Urinary bladder (tissue), 4 donors: ENCODE results near the gene HCFC1. TPM values are rescaled to one million over a fixed set of nuclear protein-coding genes. Genes with fewer than 3 reads are reported as not detected.

Experiments used
- DNase-seq: peaks from one replicate; pipeline ENCODE4 v3.0.0-alpha.2; 2015; ENCODE audit errors: extremely low spot score
- H3K27ac ChIP-seq: one replicate; pipeline ENCODE4 v1.5.1; 2013; ENCODE audit warnings: low read depth, mild to moderate bottlenecking, moderate library complexity
- H3K36me3 ChIP-seq: one replicate; pipeline ENCODE4 v1.6.1; 2013; ENCODE audit warnings: mild to moderate bottlenecking, moderate library complexity; ENCODE audit not compliant: insufficient read depth
- H3K4me1 ChIP-seq: one replicate; pipeline ENCODE4 v1.6.1; 2013; ENCODE audit warnings: mild to moderate bottlenecking, moderate library complexity; ENCODE audit not compliant: insufficient read depth
- H3K4me3 ChIP-seq: one replicate; pipeline ENCODE4 v1.5.1; 2013; ENCODE audit warnings: low read depth, low read length
- WGBS: extraction: QIAGEN DNeasy Blood & Tissue Kit; methylation state at CpG from one replicate; pipeline ENCODE4 v1.1.7; 2013; 5-methylcytosine and 5-hydroxymethylcytosine counted together
- polyA plus RNA-seq: library from polyadenylated mRNA; stranded (reverse); fragments of 200-250 nt; gene quantifications from one replicate; pipeline ENCODE4 v1.2.3, GENCODE V29; 2013
- total RNA-seq: library from RNA; depleted of rRNA; stranded (reverse); fragments of >200 nt; gene quantifications from one replicate; pipeline ENCODE4 v1.2.3, GENCODE V29; 2014
- donor health status: healthy with polysubstance abuse.
- donor health status: healthy.

HCFC1 gene
- total RNA-seq (15.4 TPM), polyA plus RNA-seq (35.2 TPM)

DNA sequence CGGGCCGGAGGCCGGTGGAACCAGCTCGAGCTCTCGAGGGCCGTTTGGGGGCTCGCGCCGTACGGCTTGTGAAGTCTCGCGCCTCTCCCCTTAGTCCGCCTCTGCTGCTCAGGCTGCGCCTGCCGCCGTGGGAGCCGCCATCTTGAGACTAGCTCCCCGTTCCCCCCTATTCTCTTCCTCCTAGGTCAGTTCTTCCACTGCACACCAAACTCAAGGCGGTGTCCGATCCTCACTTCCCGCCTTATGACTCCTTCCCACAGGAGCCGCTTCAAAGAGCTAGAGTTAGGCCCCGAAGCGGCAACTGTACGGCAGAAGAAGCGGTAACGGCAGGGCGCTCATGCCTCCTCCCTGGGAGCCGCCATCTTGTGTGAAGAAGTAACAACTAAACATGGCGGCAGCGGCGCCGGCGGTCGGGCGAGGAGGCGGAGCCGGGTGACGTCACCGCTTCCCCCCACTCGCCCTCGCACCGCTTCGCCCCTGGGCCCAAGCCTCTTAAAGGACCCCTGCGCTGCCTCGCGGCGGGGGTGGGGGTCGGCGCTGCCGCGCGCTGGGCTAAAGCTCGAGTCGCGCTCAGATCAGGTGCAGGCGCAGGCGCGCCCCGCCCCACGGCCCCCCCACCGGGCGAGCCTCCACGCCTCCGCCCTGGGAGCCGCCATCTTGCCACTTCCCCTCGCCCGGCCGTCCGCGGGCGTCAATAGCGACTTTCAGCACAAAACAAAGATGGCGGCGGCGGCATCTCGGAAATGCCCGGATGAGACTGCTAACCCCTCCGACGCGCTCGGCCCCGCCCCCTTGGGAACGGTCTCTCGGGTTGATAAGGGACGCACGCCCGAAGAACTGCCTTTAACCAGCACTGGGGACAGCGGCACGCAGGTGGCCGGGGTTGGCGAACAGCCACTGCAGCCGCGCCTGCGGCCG, at the start of gene HCFC1:
TSS of gene HCFC1 (minus strand) at position 369 of the 918 bp plus-strand sequence. CDS start 978 bp downstream, outside the sequence.
- no peaks in the 10 kb centered on the region for H3K36me3 ChIP-seq
- H3K27ac ChIP-seq, result peak within 1 kb of the TSS; percentile 99
- H3K4me3 ChIP-seq, result peak within 1 kb of the TSS; percentile 80
- WGBS, result under 1% methylated on average over 93 of the region's 96 CpGs
- DNase-seq, result peak; percentile 71
- peaks cover 1% of the 10 kb centered on the region for H3K4me1 ChIP-seq

DNA sequence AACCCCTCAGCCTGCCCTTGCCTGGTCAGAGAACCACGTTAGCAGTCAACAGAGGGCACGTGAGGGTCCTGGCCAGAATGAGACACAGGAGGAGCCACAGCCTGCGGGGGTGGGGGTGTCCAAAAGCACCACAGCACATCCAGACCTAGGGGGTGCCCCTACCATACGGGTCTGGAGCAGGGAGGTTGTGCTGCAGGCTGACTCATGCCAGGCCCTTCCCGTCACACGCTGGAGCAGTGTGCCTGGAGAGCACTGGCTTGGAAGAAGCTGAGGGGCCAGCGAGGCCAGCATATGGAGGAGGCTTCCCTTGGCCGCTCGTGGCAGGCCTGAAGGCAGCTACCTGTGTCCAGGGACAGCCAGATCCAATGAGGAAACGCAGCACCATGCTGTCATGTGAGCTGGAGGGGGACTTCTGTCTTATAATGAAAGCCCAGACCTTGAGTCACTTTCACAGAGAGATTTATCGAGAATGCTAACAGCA, 49.6 kb upstream of the HCFC1 start:
- Histone ChIP-seq H3K36me3 (no peaks in the 10 kb centered on the region), H3K27ac (no peak overlapping the region), H3K4me3 (no peak overlapping the region), H3K4me1 (no peaks in the 10 kb centered on the region)
- DNase-seq, result no peak
- 58% methylated on average over 11 of the region's 11 CpGs for WGBS

DNA sequence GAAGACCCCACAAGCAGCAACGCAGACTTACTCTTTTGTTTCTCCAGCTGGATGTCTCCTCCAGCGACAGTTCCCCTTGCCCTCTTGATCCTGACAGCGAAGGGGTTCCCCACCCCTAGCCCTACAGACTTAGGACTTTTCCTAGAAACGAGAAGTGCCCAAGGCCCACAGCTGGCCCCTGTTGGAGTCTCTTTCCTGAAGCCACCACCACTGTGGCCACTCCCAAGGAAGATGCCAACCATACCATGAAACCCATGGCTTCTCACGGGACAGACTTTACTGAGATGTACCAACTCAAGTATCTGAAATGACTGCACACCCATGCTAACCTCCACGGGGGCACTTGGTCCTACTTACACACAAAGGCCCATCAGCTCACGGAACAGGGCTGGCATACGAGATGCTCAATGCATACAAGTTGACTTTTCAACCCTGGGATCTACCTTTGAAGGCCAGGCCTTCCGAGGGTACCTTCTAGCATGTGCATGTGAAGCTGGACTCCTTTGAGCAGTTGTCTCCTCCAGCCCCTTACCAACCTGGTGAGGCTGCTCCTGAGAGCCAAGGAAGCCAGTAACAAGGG, 49.0 kb upstream of the HCFC1 start:
- peak overlapping the region; percentile 91 for H3K27ac ChIP-seq
- H3K4me3 ChIP-seq, result no peak overlapping the region
- 60% methylated on average over 9 of the region's 9 CpGs for WGBS
- H3K36me3 ChIP-seq, result no peaks in the 10 kb centered on the region
- no peaks in the 10 kb centered on the region for H3K4me1 ChIP-seq
- no peak for DNase-seq

DNA sequence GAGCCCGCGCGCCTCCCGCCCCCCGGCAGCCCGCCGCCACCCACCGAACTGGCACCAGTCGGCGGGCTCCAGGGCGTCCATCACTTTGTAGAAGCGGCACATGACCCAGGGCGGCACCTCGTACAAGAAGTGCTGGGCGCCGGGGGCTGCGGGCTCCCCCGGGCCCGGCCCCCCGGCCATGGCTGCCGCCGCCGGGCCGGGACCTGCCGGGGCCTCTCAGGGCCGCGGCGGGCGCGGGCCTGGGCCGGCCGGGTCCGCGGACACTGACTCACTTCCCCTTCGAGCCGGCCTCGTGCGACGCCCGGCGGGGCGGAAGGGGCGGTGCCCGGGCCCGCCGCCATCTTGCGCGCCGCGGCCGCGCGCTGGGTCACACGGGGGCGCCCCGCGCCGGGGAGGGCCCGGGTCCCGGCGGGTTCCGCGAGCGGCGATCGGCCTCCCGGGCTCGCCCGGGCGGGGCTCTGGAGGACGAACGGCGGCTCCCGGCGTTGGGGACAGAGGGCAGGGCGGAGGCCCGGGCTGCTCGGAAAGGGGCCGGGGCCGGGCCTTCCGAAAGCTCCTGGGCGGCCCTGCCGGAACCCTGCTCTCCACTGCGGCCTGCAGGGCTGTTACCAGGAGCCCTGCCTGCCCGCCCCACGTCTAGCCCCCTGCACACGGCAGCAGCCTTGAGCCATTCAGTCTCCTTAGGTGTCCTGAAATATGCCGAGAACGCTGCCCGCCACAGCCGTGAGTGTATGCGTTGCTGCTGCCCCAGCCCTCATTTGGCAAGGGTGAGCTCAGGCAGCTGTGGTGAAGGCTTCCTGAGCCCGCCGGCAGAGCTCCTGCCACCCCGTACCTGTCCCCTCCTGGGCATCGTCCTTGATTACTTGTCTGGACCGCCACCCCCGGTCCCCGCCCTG, 48.3 kb upstream of the HCFC1 start, which contains the start of gene IRAK1:
TSS of gene IRAK1 (minus strand) at position 270 of the 896 bp plus-strand sequence. CDS start at position 180, 90 bp downstream.
- no peak for DNase-seq

DNA sequence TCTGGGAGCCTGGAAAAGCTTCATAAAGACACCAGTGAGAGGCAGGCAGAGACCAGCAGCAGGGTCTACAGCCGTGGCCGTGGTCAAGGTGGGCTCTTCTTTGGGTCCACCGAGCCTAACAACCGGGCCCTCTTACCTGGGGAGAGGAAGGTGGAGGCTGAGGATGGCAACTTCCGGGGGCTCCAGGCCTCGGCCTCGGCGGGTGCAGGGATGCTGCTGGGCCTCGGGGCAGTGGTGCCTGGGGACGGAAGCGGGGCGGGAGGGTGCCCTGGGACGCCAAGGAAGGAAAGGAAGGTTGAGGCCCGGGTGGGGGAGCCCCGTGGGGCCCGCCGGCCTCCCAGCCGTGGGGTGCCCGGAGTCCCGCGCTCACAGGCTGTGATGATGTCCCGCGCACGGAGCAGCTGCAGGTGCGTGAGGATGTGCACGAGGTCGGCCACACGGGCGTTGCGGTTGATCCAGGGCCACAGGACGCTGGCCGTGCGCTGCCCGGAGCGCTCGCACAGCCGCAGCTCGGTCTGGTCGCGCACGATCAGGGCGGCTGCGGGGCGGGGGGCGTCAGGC, 47.5 kb upstream of the HCFC1 start:
- H3K4me3 ChIP-seq, result peak overlapping the region; percentile 70
- peak overlapping the region; percentile 74 for H3K27ac ChIP-seq
- DNase-seq, result no peak
- no peaks in the 10 kb centered on the region for H3K4me1 ChIP-seq
- H3K36me3 ChIP-seq, result no peaks in the 10 kb centered on the region
- 1% methylated on average over 45 of the region's 45 CpGs for WGBS

More for the DNA sequence above, 48.3 kb upstream of the HCFC1 start, which contains the start of gene IRAK1:
- H3K4me3 ChIP-seq, result peak within 1 kb of the TSS; percentile 70
- WGBS, result under 1% methylated on average over 88 of the region's 99 CpGs
- H3K27ac ChIP-seq, result peak within 1 kb of the TSS; percentile 91
- H3K36me3 ChIP-seq, result no peaks in the 10 kb centered on the region
- H3K4me1 ChIP-seq, result no peaks in the 10 kb centered on the region

DNA sequence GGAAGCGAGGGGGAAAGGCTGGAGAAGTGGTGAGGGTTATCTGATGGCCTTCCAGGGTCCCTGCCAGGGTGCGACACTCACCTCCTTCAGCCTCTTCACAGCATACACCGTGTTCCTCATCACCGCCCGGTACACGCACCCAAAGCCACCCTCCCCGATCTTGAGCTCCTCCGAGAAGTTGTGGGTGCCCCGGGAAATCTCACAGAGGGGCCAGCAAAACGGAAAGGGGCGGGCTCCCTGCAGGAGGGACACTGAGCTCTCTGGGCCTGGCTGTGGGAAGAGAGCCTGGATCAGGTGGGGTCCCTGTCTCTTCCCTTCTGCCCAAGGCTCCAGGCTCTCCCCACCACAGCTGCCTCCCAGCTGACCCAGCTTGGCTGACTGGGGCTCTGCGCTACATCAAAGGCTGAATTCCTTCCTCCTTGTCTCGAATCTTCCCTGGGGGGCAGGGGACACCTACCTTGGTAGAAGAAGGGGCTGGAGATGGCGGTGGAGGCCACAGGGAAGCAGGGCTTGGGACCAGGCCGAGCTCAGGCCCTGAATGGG, 47.0 kb upstream of the HCFC1 start:
- WGBS, result 60% methylated on average over 15 of the region's 15 CpGs
- peak overlapping the region; percentile 70 for H3K4me3 ChIP-seq
- H3K36me3 ChIP-seq, result no peaks in the 10 kb centered on the region
- no peaks in the 10 kb centered on the region for H3K4me1 ChIP-seq
- DNase-seq, result no peak
- H3K27ac ChIP-seq, result no peak overlapping the region

DNA sequence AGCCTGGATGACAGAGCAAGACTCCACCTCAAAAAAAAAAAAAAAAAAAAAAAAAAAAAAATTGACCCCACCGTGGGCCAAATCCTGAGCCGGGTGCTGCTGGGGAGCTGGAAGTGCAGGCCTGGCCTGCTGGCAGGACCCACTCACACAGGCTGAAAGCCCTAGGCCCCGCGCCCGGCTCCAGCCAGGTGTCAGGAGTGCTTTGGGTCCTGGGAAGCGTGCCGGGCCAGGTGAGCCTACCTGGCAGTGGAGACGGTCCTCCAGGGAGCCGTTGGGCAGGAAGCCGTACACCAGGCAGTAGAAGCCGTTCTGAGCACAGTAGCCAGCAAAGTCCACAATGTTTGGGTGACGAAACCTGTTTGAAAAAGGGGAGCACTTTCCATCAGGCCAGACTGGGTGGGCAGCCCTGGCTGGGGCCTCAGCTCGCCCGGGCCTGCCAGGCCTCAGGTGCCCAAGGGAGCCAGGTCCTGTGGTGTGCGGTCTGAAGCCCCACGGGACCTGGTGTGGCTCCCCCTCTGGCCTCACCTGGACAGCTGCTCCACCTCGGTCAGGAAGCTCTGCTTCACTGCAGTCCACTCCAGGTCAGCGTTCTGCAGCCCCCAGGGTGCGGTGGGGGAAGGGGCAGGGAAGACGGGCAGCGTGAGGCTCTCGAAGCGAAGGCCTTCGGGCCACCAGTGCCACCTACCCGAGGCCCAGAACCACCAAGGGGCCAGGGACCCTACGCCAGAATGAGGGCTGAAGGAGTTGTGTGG, 46.3 kb upstream of the HCFC1 start:
- Histone ChIP-seq H3K27ac (no peak overlapping the region), H3K4me1 (no peaks in the 10 kb centered on the region), H3K36me3 (peaks cover 3% of the 10 kb centered on the region), H3K4me3 (no peak overlapping the region)
- WGBS, result 86% methylated on average over 26 of the region's 26 CpGs
- DNase-seq, result no peak

DNA sequence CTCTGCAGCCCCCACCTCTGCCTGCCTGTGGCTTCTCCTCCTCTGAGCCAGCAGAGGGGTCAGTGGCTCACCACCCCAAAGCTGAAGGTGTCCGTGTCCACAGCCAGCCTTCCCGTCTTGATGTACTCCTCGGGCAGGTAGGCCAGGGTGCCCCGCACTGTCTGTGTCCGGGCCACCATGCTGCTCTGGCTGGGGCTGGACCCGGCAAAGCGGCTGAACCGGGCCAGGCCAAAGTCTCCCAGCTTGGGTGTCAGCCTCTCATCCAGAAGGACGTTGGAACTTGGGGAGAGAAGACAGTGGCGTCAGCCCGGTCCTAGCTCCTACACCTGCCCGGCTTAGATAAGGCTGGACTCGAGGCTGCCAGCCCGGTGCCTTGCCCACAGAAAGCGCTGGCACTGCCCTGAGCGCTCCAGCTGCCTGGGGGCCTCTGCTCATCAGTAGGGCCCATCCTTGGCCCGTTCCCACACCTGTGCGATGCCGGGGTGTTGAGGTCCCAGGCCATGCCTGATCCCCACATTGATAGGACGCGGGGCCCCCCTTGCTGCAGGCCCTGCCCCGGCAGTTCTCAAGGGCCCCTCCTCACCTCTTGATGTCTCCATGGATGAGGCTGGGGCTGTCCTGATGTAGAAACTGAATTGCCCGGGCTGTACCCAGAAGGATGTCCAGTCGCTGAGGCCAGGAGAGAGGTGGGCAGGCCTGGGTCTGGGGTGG, 44.9 kb upstream of the HCFC1 start:
- Histone ChIP-seq H3K36me3 (peaks cover 4% of the 10 kb centered on the region), H3K27ac (no peak overlapping the region), H3K4me3 (no peak overlapping the region), H3K4me1 (no peaks in the 10 kb centered on the region)
- WGBS, result 89% methylated on average over 24 of the region's 24 CpGs
- no peak for DNase-seq

DNA sequence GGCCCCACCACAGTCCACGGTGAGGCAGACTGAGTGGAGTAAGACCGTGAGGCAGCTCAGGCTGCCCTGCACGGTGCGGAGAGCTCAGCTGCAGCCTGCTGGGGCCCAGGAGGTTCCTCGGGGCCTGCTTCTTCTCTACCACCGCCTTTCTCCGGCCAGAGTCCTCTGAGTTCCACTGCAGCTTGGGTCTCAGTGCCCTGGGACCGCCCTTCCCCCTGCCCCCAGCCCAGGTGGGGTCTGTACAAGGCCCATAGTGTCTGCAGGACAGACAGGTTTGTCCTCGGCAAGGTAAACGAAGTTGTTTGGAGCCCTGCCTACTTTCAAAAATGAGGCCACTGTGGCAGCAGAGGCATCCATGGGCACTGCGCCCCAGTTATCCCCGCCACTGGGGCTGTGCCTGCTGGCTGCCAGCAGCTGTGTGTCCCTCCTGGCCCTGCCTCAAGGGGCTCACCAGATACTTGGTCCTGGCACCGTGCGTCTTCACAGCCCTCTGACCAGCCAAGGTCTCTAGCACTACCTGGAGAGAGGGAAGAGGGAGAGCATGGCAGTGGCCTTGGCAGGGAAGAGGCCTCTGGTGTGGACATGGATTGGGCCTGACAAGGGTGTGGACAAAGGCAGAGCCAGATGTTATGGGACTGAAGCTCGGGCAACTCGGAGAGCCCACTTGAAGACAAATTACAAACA, 44.1 kb upstream of the HCFC1 start:
- 83% methylated on average over 16 of the region's 16 CpGs for WGBS
- Histone ChIP-seq H3K4me3 (no peak overlapping the region), H3K4me1 (no peaks in the 10 kb centered on the region), H3K36me3 (peaks cover 4% of the 10 kb centered on the region), H3K27ac (no peak overlapping the region)
- DNase-seq, result no peak

DNA sequence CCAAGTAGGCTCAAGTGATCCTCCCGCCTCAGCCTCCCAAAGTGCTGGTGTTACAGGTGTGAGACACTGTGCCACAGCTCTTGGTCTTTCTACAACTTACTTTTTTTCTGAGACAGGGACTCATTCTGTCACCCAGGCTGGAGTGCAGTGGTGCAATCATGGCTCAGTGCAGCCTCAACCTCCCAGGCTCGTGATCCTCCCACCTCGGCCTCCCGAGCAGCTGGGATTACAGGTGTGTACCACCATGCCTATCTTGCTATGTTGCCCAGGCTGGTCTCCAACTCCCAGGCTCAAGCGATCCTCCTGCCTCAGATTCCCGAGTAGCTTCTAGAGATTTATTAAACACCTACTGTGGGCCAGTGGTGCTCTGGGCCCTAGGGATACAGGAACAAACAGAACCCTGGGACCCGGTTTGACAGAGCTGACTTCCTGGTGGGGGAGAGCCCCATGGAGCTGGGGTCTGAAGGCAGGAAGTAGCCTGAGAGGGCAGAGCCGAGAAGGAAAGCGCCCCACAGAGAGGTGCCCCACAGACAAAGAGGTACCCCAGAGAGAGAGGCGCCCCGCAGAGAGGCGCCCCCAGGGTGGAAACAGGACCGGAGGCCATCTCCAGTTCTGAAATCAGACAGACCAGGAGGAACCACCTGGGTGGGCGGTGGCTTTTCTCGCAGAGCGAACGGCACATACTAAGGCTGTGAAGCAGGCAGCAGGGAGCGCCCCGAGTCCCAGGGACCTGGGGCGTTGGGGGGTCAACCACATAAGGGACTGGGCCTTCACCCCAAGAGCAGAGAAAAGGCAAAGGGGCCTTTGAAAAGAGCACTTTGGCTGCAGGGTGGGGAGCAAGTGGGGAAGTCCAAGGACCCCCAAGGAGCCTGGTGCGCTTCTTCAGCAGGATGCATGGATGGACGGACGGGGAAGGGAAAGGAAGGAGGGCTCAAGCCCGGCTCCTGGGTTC, 43.1 kb upstream of the HCFC1 start:
- peaks cover 4% of the 10 kb centered on the region for H3K36me3 ChIP-seq

More for the DNA sequence above, 43.1 kb upstream of the HCFC1 start:
- DNase-seq, result no peak
- Histone ChIP-seq H3K4me3 (no peak overlapping the region), H3K27ac (no peak overlapping the region), H3K4me1 (no peaks in the 10 kb centered on the region)
- 86% methylated on average over 24 of the region's 24 CpGs for WGBS
